Measurements from ENCODE around the gene CELF1.

- TF ChIP-seq CTCF (IDR thresholded peaks at IDR 0.05) (no peak), EP300 (IDR thresholded peaks at IDR 0.05; ENCODE audit: low read depth) (no peak), POLR2AphosphoS5 (IDR thresholded peaks at IDR 0.05) (peak in 1 of 3 donors; percentile 39)
Observed at GRCh38 chr11:47565340-47566148, 12.6 kb upstream of the CELF1 start, which contains the start of gene PTPMT1.
